NCI-H1436 treated with DMSO at 0.1 percent for 48 hours (cell line): ENCODE data around the gene RPL26.
"Not testable (repeated sequence)": the region's sequence is repeated elsewhere in the genome, so short reads cannot be mapped to it uniquely, and the experiment has no call there.

Experiments
- DNase-seq: peaks from one replicate; lab custom pipeline; 2025; lab: John Stamatoyannopoulos, UW

RPL26 gene

DNA sequence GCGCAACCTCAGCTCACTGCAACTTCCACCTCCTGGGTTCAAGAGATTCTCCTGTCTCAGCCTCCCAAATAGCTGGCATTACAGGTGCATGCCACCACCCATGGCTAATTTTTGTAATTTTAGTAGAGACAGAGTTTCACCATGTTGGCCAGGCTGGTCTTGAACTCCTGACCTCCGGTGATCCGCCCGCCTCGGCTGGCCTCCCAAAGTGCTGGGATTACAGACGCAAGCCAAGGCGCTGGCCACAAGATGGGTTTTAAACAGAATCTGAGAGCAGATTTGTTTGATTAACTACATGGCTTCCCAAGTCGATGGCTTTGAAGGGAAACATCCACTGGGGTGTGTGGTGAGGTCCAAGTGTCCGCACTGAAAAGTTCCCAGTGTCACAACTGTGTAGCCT, 11.5 kb upstream of the RPL26 start:
- not testable (repeated sequence) for DNase-seq

GRCh38 chr17:8393470-8394231, 10.7 kb upstream of the RPL26 start:
- DNase-seq, result no peak

- DNase-seq, result no peak
These were observed 9.9 kb upstream of the RPL26 start for GRCh38 chr17:8392674-8393469.

DNA sequence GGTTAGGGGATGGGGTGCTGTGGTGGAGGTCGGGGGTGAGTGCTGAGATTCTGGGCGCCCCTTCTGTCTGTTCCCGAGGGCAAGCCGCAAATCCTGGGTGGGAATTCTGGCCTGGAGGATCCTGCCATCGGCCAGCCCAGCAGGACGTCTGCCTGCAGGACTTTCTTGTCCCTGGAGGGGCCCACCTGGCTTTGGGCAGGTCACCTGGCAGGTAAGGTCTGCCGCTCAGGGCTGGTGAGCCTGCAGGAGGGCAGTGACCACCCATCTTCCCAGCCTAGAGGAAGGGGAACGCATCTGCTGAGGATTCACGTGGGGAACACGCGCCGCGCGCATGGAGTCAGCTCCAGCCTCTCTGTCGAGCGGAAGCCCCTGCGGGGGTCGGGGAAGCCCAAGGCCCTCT, 9.3 kb upstream of the RPL26 start:
- no peak for DNase-seq

DNA sequence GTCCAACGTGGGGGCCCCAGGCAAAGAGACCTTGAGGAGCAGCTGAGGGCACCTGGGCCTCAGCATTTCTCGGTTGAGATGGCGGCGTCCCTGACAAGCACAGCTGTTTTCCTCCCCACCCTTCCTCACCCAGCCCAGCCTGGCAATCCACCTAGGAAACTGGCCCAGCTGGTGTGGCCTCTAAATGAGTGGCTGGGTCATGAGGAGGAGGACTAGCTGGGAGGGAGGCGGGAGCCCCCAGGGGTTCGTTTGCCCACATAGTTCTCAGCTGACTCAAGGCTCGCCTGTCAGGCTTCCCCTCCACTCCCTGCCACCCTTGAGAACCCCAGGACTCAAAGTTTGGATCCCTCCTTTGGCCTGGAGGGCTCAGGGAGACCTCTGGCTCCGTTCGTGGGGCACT, 8.7 kb upstream of the RPL26 start:
- DNase-seq, result no peak

- DNase-seq, result no peak
These were observed 5.1 kb upstream of the RPL26 start for GRCh38 chr17:8387914-8388651.

DNA sequence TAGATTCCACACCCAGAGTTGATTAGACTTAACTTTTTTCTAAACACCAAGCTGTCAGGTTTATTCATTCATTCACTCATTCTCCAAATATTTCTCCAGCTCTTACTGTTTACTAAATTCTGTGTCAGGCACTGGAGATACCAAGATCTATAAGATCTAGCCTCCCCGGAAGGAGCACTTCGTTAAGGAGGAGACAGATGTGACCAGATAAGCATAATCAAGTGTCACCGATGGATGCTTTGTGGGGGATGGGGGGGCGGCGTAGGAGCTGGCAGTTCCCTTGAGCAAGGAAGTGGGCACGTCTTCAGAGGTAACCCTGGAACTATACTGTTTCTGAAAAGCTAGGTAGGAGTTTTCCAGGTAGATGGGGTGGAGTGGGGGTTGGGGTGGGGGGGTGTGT, 3.8 kb upstream of the RPL26 start:
- no peak for DNase-seq

GRCh38 chr17:8384801-8385378, 1.9 kb upstream of the RPL26 start:
- DNase-seq, result no peak

GRCh38 chr17:8382880-8383142, 182 bp downstream of the RPL26 start:
- no peak for DNase-seq

DNA sequence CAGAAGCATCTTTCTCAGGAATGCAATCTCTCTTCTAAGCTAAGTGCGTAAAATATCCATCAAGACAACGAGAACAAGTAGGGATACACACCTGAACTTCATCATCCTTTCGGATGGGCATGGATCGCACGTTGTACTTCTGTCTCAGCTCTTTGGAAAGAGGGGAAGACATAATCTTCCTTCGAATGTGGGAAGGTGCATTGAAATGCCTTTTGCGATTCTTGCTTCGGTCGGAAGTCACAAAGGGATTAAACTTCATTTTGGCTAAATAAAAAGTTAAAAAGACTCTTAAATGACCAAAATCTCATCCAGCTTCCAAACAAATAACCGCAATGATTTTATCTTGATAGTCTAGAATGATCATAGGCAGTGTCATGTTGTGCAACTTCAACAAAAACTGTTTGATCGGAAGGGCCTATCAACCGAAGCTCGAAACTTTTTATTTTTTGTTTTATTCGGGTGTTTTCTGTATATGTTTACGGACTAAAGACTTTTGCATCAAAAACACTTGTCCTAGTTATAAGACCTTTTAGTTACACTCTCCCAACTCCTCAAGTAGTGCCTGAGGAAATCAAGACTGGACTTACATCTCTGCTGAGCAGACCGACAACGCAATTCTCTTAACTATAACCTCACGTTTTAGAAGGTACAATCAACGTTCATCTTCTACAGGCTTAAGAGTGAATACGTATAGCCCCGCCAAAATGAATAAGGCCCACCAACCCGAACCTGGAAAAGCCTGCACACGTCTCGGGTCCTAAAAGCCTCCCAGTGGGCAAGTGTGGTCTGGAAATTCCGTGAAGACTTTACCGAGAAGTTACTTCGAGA, 727 bp downstream of the RPL26 start:
- DNase-seq, result no peak

GRCh38 chr17:8380049-8380448, 2.9 kb downstream of the RPL26 start:
- DNase-seq, result no peak

DNA sequence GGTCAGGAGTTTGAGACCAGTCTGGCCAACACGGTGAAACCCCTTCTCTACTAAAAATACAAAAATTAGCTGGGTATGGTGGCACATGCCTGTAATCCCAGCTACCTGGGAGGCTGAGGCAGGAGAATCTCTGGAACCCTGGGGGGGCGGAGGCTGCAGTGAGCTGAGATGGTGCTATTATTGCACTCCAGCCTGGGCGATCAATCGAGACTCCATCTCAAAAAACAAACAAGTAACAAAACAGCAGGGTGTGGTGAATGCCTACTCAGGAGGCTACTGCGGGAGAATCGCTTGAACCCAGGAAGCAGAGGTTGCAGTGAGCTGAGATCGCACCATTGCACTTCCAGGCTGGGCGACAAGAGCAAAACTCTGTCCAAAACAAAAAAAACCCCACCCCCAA, 4.9 kb downstream of the RPL26 start:
- not testable (repeated sequence) for DNase-seq

DNA sequence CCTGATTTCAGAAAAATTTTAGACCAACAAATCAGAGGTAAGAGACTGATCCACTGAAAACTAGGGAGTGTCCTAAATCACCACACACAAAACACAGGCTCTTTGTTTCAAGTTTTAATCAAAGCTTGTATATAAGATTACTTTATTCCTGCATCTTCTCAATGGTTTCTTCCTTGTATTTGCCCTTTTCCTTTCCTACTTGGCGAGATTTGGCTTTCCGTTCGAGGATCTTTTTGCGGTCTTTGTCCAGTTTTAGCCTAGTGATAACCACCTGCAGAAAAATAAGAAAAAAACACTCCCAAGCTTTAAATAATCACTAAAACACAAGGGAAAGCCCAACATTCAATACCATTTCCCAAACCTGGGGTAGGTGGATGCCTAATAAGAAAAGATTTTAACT, 5.6 kb downstream of the RPL26 start:
- DNase-seq, result no peak

DNA sequence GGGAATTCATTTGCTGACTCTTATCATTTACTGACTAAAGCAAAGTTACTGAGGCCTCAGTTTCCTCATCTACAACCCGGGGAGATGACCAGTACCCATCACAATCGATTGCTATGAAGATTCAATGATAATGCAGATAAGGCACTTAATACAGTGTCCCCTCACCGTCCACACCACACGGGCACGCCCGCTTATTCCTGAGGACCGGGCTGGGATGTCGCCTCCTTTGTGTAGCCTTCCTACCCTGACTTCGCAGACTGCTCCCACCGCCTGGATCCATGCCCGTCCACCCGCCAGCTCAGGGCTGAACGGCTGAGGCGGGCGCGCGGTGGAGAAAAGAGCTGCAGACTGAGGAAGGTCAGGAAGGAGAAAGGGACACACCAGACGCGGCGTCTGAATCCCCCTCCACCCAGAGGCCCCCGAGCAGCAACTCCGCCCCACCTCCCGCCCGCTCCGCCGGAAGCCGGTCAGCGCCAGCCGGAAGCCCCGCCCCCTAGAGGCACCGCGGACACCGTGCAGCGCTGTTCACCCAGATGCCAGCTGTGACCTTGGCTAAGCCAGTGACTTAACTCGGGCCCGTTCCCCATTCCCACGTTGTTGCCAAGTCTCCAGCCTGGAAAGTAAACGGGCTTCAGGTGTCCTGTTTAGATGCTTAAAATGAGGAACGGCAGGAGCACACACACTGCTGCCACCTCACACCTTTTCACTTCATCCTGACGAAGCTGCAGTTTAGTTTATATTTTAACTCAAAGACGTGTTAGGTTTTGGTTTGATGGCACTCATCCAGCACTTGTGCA, 6.5 kb downstream of the RPL26 start, which contains the start of gene KRABD2:
Gene KRABD2, minus strand, starts transcription at position 434 of the 797 bp plus-strand sequence.
- DNase-seq, result no peak

- no peak for DNase-seq
These were observed 7.2 kb downstream of the RPL26 start for GRCh38 chr17:8375738-8376259.

- not testable (repeated sequence) for DNase-seq
These were observed 9.1 kb downstream of the RPL26 start for GRCh38 chr17:8373856-8374255.

- no peak for DNase-seq
These were observed 10.6 kb downstream of the RPL26 start for GRCh38 chr17:8372422-8372821.

DNA sequence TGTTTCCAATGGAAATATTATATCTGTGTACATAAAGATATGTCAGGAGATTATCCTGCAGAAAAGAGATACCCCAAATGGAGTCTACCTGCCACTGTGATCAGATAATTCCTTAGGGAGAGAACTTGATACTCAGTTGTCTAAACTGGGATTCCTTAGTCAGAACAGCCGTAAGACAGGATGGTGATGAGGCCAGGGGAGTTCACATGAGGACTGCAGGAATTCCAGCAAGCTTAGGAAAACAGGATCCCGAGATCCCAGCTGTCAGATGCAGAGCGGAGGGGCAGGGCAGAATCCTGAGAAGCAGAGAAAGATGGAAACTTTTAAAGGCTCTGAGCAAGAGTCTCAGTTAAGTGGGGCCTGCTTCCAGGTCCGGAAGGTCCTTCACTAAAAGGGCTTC, 11.2 kb downstream of the RPL26 start:
- no peak for DNase-seq

DNA sequence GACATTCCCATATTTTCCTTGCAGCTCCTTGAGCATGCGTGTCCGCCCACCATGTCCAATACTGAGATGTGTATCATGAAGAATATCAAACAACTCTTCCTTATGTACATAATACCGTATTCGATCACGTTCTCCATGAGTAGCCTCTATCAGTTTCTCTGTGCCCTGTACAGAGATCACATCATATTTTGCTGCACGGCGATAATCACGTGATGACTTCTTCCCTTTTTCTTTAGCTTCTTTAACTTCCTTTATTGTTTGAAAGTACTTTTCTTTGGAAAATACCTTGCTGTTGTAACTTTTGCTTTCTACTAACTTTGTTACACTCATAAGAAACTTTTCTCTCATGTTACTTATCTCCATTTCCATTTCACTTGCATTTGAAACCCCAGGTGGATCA, 13.0 kb downstream of the RPL26 start:
- DNase-seq, result no peak

DNA sequence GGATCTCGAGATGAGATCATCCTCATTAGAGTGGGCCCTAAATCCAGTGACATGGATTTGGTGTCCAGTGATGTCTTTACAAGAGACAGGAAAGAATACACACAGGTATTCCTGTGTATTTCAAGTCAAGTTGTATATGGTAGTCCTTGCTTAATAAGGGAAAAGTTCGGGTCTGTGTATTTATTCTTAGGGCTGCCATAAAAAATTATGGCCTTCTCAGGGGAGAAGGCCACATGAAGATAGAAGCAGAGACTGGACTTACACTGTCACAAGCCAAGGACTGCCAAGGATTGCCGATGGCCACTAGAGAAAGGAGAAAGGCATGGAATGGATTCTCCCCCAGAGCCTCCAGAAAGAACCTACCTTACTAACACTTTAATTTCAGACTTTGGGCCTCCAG, 14.8 kb downstream of the RPL26 start:
- DNase-seq, result no peak

- no peak for DNase-seq
These were observed 16.8 kb downstream of the RPL26 start for GRCh38 chr17:8366231-8366630.
